Parathyroid adenoma (tissue), 2 donors: Measurements from ENCODE around the gene TULP4.
"Not testable (repeated sequence)": the region's sequence is repeated elsewhere in the genome, so short reads cannot be mapped to it uniquely, and the experiment has no call there.

Experiments
- H2AFZ ChIP-seq: fragments of 300-600 bp; sonication (generic); one replicate; pipeline ENCODE4 v1.7.0; 2017; ENCODE audit warnings: antibody characterized with exemption, mild to moderate bottlenecking
- H3K27ac ChIP-seq: fragments of 300-600 bp; sonication (generic); one replicate; pipeline ENCODE4 v1.7.0; 2017
- H3K27me3 ChIP-seq: fragments of 300-600 bp; sonication (generic); one replicate; pipeline ENCODE4 v1.7.0; 2017; ENCODE audit warnings: low read length; ENCODE audit not compliant: control insufficient read depth, insufficient read depth
- H3K36me3 ChIP-seq: fragments of 300-600 bp; sonication (generic); one replicate; pipeline ENCODE4 v1.7.0; 2017; ENCODE audit warnings: low read length; ENCODE audit not compliant: control insufficient read depth, insufficient read depth
- H3K4me1 ChIP-seq: fragments of 300-600 bp; sonication (generic); one replicate; pipeline ENCODE4 v1.7.0; 2017; ENCODE audit warnings: control low read depth
- H3K4me2 ChIP-seq: fragments of 300-600 bp; sonication (generic); one replicate; pipeline ENCODE4 v1.7.0; 2017; ENCODE audit warnings: low read length
- H3K4me3 ChIP-seq: fragments of 300-600 bp; sonication (generic); one replicate; pipeline ENCODE4 v1.7.0; 2017; ENCODE audit warnings: low read depth, low read length
- H3K79me2 ChIP-seq: fragments of 300-600 bp; sonication (generic); one replicate; pipeline ENCODE4 v1.7.0; 2017; ENCODE audit warnings: control low read depth
- H3K9ac ChIP-seq: fragments of 300-600 bp; sonication (generic); one replicate; pipeline ENCODE4 v1.7.0; 2017; ENCODE audit warnings: mild to moderate bottlenecking
- H3K9me3 ChIP-seq: fragments of 300-600 bp; sonication (generic); one replicate; pipeline ENCODE4 v1.7.0; 2017; ENCODE audit warnings: low read length; ENCODE audit not compliant: control insufficient read depth
- TF ChIP-seq, protein P1 (sequence below): fragments of 300-600 bp; sonication (generic); IDR thresholded peaks from one replicate; pipeline ENCODE4 v1.7.0; 2017; ENCODE audit warnings: antibody characterized with exemption, mild to moderate bottlenecking
- donor health status: primary hyperparathyroidism.

TULP4 gene

DNA sequence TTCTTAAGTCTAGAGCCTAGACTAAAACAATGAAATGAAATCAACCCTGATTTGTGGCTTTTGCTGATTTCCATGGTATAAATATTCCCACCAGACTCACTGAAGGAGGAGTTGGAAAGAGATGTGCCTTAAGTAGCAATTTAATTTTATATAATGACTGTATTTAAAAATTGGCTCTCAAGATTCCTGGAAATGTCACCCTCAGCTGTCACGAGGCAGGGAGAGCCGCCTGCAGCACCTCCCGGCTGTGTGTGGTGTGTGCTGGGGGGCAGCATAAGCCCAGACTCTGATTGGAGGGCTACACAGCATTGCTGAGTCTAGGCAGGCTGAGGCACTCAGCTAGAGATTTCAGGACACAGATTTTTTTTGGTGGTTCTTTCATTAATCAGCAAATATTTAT, 207.0 kb downstream of the TULP4 start:
- no peak overlapping the region for H2AFZ ChIP-seq
- TF ChIP-seq, protein P1, sequence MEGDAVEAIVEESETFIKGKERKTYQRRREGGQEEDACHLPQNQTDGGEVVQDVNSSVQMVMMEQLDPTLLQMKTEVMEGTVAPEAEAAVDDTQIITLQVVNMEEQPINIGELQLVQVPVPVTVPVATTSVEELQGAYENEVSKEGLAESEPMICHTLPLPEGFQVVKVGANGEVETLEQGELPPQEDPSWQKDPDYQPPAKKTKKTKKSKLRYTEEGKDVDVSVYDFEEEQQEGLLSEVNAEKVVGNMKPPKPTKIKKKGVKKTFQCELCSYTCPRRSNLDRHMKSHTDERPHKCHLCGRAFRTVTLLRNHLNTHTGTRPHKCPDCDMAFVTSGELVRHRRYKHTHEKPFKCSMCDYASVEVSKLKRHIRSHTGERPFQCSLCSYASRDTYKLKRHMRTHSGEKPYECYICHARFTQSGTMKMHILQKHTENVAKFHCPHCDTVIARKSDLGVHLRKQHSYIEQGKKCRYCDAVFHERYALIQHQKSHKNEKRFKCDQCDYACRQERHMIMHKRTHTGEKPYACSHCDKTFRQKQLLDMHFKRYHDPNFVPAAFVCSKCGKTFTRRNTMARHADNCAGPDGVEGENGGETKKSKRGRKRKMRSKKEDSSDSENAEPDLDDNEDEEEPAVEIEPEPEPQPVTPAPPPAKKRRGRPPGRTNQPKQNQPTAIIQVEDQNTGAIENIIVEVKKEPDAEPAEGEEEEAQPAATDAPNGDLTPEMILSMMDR = no peak
- no peaks in the 10 kb centered on the region for H3K79me2 ChIP-seq
- no peaks in the 10 kb centered on the region for H3K9me3 ChIP-seq
- no peak overlapping the region for H3K9ac ChIP-seq
- H3K4me1 ChIP-seq = no peaks in the 10 kb centered on the region
- H3K4me2 ChIP-seq = no peak overlapping the region
- no peak overlapping the region for H3K4me3 ChIP-seq
- no peaks in the 10 kb centered on the region for H3K36me3 ChIP-seq
- H3K27ac ChIP-seq = no peak overlapping the region
- H3K27me3 ChIP-seq = no peaks in the 10 kb centered on the region

DNA sequence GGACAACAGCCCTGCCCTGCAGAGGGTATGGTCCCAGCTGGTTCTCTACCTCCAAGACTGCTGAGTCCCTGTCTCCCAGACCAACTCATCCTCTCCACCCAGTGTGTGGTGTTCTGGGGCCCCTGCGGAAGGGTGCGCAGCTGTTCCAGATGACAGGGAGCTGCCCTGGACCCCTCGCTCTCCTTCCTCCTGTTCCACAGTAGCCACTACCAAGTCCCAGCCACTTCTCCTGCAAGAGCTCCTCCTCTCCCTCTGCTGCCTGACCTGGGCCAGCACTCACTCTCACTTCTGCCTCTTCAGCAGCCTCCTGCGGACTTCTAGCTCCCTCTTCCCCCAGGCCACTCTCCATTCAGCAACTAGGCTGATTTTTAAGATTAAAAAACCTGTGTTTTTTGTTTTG, 207.5 kb downstream of the TULP4 start:
- TF ChIP-seq, protein P1 = no peak
- no peaks in the 10 kb centered on the region for H3K27me3 ChIP-seq
- H2AFZ ChIP-seq = no peak overlapping the region
- no peaks in the 10 kb centered on the region for H3K4me1 ChIP-seq
- H3K27ac ChIP-seq = no peak overlapping the region
- no peaks in the 10 kb centered on the region for H3K36me3 ChIP-seq
- no peak overlapping the region for H3K9ac ChIP-seq
- no peak overlapping the region for H3K4me3 ChIP-seq
- no peaks in the 10 kb centered on the region for H3K79me2 ChIP-seq
- no peaks in the 10 kb centered on the region for H3K9me3 ChIP-seq
- H3K4me2 ChIP-seq = no peak overlapping the region

DNA sequence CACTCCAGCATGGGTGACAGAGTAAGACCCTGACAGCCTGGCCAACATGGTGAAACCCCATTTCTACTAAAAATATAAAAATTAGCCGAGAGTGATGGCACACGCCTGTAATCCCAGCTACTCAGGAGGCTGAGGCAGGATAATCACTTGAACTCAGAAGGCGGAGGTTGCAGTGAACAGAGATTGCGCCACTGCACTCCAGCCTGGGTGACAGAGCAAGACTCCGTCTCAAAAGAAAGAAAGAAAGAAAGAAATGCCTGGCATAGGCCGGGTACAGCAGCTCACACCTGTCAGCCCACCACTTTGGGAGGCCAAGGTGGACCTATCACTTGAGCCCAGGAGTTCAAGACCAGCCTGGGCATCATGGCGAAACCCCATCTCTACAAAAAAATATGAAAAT, 208.7 kb downstream of the TULP4 start:
- H3K4me3 ChIP-seq, H3K27me3 ChIP-seq, H2AFZ ChIP-seq, H3K27ac ChIP-seq, H3K9ac ChIP-seq, H3K9me3 ChIP-seq, H3K36me3 ChIP-seq, H3K4me2 ChIP-seq, H3K4me1 ChIP-seq, H3K79me2 ChIP-seq: not testable (repeated sequence)

DNA sequence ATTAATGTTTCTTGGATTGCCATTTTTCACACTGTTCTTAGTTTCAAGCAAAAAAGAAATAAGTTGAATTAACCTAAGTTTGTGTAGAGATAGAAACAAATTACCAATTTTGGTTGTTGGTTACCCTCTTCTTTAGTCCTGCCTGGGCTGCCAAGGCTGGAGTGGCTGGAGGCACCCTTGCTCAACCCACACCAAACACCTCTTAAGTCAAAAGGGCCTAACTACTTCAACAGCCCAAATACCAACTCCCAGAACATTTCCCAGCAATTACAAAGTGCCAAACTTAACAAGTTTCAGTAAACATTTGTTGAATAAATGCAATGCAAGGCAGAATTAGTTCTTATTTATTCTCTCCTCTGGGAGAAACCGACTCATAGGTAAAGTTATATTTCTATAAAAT, 209.5 kb downstream of the TULP4 start:
- Histone ChIP-seq H3K9ac (no peak overlapping the region), H2AFZ (no peak overlapping the region), H3K27ac (no peak overlapping the region), H3K79me2 (no peaks in the 10 kb centered on the region), H3K27me3 (no peaks in the 10 kb centered on the region), H3K4me3 (no peak overlapping the region), H3K36me3 (no peaks in the 10 kb centered on the region), H3K4me1 (no peaks in the 10 kb centered on the region), H3K4me2 (no peak overlapping the region), H3K9me3 (no peaks in the 10 kb centered on the region)
- TF ChIP-seq, protein P1 = no peak

DNA sequence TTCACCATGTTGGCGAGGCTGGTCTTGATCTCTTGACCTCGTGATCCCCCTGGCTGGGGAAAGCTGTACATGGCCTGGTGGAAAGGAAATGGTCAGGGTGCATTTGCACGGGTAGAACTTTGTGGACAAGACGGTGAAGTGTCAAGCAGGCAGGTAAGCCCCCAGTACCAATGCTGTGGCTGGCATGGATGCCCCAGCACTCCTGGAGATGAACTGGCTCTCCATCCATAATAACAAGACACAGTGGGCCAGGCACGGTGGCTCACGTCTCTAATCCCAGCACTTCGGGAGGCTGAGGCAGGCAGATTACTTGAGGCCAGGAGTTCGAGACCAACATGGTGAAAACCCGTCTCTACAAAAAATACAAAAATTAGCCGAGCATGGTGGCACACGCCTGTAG, 210.4 kb downstream of the TULP4 start:
- H3K4me3 ChIP-seq = no peak overlapping the region
- H3K27me3 ChIP-seq = no peaks in the 10 kb centered on the region
- no peak overlapping the region for H3K9ac ChIP-seq
- H3K79me2 ChIP-seq = no peaks in the 10 kb centered on the region
- TF ChIP-seq, protein P1 = no peak
- H3K36me3 ChIP-seq = no peaks in the 10 kb centered on the region
- no peaks in the 10 kb centered on the region for H3K9me3 ChIP-seq
- no peak overlapping the region for H3K27ac ChIP-seq
- no peak overlapping the region for H3K4me2 ChIP-seq
- no peak overlapping the region for H2AFZ ChIP-seq
- no peaks in the 10 kb centered on the region for H3K4me1 ChIP-seq
